ENCODE measurements around the gene MAPK10.

- TF ChIP-seq, protein P1, sequence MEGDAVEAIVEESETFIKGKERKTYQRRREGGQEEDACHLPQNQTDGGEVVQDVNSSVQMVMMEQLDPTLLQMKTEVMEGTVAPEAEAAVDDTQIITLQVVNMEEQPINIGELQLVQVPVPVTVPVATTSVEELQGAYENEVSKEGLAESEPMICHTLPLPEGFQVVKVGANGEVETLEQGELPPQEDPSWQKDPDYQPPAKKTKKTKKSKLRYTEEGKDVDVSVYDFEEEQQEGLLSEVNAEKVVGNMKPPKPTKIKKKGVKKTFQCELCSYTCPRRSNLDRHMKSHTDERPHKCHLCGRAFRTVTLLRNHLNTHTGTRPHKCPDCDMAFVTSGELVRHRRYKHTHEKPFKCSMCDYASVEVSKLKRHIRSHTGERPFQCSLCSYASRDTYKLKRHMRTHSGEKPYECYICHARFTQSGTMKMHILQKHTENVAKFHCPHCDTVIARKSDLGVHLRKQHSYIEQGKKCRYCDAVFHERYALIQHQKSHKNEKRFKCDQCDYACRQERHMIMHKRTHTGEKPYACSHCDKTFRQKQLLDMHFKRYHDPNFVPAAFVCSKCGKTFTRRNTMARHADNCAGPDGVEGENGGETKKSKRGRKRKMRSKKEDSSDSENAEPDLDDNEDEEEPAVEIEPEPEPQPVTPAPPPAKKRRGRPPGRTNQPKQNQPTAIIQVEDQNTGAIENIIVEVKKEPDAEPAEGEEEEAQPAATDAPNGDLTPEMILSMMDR (conservative IDR thresholded peaks at IDR 0.05; ENCODE audit: low read length): no peak
- TF ChIP-seq EZH2phosphoT487 (IDR thresholded peaks at IDR 0.05; ENCODE audit: borderline replicate concordance, low read depth, low read length): no peak
Measured at GRCh38 chr4:86101410-86101809, 258.4 kb downstream of the MAPK10 start.
